ENCODE measurements around the gene UQCRHL. TPM values are rescaled to one million over a fixed set of nuclear protein-coding genes. Genes with fewer than 3 reads are reported as not detected.

Gene UQCRHL
- total RNA-seq, 1 experiment from 2014 or later: 2.6 TPM

DNA sequence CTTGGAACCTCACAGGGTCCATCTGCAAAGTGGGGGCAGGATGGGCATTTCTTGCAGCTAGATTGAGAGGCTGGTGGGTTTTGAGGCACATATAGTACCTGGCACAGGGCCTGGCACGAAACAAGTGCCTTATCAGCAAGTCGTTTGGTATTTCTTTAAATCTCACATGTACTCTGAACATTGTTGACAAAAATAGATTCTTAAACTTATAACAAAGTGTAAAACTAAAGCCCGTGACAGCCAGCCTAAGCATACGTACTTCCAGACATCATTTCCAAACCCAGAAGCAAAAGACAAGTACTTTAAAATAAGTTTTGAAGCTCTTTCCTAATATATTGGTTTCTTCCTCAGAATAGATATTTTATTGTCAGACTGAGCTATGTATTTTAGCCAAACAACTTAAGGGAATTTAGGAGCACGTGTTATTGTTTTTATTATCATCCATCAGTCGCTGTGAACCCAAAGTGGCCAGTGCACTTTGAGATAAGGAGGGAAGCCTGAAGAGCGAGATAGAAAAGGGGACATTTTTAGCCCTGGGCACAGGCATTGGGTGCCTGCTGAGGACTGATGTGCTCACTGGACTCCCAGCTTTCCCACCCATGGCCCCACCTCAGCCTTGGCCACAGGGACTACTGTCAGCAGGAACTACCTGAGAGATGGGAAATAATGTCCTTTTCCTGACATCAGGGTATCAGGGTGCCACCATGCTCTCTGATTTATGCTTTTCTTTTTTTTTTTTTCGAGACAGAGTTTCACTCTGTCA, 45.9 kb downstream of the UQCRHL start:
- Histone ChIP-seq H3K27me3 (ENCODE audit: control insufficient read depth, insufficient read depth, low read length) (no peaks in the 10 kb centered on the region), H3K4me3 (ENCODE audit: low read depth in 2 of 2, low read length in 2 of 2) (no peak overlapping the region), H3K27ac (ENCODE audit: low read length) (no peak overlapping the region), H3K9me3 (ENCODE audit: control insufficient read depth, insufficient read depth, low read depth, low read length) (no peaks in the 10 kb centered on the region), H3K4me1 (ENCODE audit: control insufficient read depth, insufficient read depth, low read length) (peaks cover 23% of the 10 kb centered on the region), H3K36me3 (ENCODE audit: control insufficient read depth, insufficient read depth, low read length) (no peaks in the 10 kb centered on the region)
- DNase-seq (ENCODE audit: low read depth, low spot score) (no peak), ATAC-seq (no peak)
- intact Hi-C loops (cut with micrococcal nuclease; ENCODE audit: unreplicated experiment) (no loop called here), in situ Hi-C loops (cut with HindIII; ENCODE audit: low pct_unique_long_range_greater_than_20kb, low sequenced_read_pairs) (no loop called here)
- CTCF ChIA-PET: interaction anchor here (0.9 kb wide), 1 partner anchor 174 kb away, joined by 4 read pairs; no protein-coding TSS in a partner anchor
- no TSS peak for BruUV-seq (replicated peaks)
- POLR2A ChIA-PET: no interaction called here
- TF ChIP-seq CTCF (IDR thresholded peaks at IDR 0.05) (no peak), POLR2AphosphoS5 (IDR thresholded peaks at IDR 0.05; ENCODE audit: low read depth, low read length) (no peak), TCF7L2 (IDR thresholded peaks at IDR 0.05; ENCODE audit: low read depth, low read length) (no peak), SIN3A (IDR thresholded peaks at IDR 0.05; ENCODE audit: borderline replicate concordance, insufficient read depth, low read depth, low read length) (no peak), REST (IDR thresholded peaks at IDR 0.05; ENCODE audit: insufficient read depth in 1 of 2, low read depth in 2 of 2, low read length in 1 of 2) (no peak)

DNA sequence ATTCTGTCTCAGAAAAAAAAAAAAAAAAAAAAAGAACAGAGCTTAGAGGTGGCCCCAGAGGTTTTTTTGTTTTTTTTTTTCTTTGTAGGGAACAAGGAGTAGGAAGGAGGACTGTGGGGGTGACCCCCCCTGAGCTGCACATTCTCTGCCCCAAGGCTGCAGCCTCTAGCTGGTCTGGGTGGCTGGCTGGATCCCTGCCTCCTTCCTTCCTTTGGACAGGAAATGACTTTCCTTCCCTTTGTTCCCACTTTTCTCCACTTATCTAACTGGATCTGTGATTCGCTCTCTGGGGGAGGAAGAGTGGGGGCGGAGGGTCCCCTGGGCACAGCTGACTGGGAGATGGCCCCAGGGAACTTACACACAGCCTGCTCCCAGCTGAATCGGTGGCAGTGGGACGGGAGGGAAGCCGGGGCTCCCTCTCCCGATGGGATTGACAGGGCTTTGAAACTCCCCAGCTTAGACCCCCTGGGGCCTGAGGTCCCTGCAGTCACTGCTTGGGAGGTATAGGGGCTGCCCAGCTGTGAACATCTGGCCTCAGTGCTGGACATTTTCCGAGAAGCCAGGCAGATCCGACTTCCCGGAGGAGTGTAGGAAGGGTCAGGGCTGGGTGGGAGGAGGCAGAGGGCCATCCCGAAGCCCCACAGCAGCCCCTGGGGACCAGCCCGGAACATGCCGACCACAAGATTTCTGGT, 46.8 kb downstream of the UQCRHL start:
- no peaks in the 10 kb centered on the region for H3K9me3 ChIP-seq (ENCODE audit: control insufficient read depth, insufficient read depth, low read depth, low read length)
- POLR2A ChIA-PET: no interaction called here
- intact Hi-C loops (cut with micrococcal nuclease; ENCODE audit: unreplicated experiment): no loop called here
- H3K27me3 ChIP-seq (ENCODE audit: control insufficient read depth, insufficient read depth, low read length): no peaks in the 10 kb centered on the region
- no peak for DNase-seq (ENCODE audit: low read depth, low spot score)
- peaks cover 30% of the 10 kb centered on the region for H3K4me1 ChIP-seq (ENCODE audit: control insufficient read depth, insufficient read depth, low read length)
- CTCF ChIA-PET: no interaction called here
- H3K4me3 ChIP-seq (ENCODE audit: low read depth in 2 of 2, low read length in 2 of 2): peak overlapping the region in 1 of 2 experiments; percentile 8; a peak in 1 of 4 replicates
- peak; percentile 15 for ATAC-seq
- no TSS peak for BruUV-seq (replicated peaks)
- H3K27ac ChIP-seq (ENCODE audit: low read length): peak overlapping the region; percentile 36
- in situ Hi-C loops (cut with HindIII; ENCODE audit: low pct_unique_long_range_greater_than_20kb, low sequenced_read_pairs): no loop called here
- no peaks in the 10 kb centered on the region for H3K36me3 ChIP-seq (ENCODE audit: control insufficient read depth, insufficient read depth, low read length)
- TF ChIP-seq POLR2AphosphoS5 (IDR thresholded peaks at IDR 0.05; ENCODE audit: low read depth, low read length) (no peak), CTCF (IDR thresholded peaks at IDR 0.05) (no peak), TCF7L2 (IDR thresholded peaks at IDR 0.05; ENCODE audit: low read depth, low read length) (no peak), SIN3A (IDR thresholded peaks at IDR 0.05; ENCODE audit: borderline replicate concordance, insufficient read depth, low read depth, low read length) (no peak), REST (IDR thresholded peaks at IDR 0.05; ENCODE audit: insufficient read depth in 1 of 2, low read depth in 2 of 2, low read length in 1 of 2) (no peak)

Measured in Panc1 (cell line).